Stimulated activated CD8-positive, alpha-beta memory T cell treated with anti-CD3 and anti-CD28 coated beads, Interleukin-12 subunit alpha, Interleukin-12 subunit beta, amount 100 ng/mL, for 1 hour (primary cell): ENCODE measurements around the gene LURAP1L.

Source experiments
- DNase-seq: peaks from one replicate; pipeline ENCODE4 v3.0.0-alpha.2; 2020; ENCODE audit warnings: low read depth

Gene LURAP1L

DNA sequence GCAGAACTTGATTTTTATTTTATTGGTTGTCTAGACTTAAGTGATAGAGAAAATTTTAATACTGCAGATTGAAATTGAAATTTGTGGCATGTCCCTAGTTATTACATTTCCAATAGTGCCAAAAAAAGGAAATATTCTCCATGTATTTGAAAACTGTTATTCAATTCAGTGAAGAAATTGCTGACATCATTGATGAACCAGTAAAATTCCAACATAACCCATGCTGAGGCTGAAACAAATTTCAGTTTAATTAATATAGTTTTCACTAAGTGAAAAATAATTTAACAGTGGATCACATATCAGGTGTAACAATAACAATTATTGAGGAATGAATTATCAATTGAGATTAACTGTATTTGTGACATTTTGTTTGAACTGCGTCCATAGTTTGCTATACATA, 38.7 kb downstream of the LURAP1L start:
- DNase-seq: no peak

DNA sequence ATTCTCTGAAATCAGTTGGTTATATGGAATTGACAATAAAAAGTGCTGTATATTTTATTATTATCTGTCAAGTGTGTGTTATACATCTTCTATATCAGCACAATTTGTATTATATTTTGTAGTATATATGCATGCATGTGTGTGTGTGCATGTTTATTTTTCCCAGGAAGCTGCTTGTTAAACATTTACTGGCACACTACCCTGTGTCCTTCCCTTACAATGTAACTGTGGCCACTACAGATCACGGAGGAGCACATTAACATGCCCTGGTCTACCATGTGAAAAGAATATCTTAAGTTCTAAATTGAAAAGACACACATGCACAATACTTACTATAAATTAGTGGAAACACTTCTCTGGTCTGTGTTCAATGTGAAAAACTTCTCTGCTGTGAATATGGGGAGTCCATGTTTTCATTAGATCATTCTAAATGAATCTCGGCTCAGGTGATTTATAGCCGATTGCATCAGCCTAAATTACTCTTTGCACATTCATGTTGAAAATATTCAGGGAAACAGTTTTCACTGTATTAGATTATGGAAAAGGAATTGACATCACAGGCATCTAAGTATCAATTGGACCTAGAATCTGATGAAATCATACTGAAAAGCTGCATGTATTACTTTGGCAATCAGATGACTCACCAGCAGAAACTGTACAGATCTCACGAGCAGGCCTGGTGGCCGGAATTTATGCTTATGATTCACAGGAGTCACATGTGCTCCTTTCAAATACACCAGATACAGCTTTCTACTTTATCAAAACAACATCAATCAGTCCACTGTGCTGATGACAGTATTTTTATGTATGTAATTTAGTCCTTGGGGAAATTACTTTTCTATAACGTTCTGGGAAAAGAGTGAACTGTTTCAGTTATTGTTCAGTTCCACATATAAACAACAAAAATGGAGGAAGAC, 39.4 kb downstream of the LURAP1L start:
- DNase-seq: no peak

DNA sequence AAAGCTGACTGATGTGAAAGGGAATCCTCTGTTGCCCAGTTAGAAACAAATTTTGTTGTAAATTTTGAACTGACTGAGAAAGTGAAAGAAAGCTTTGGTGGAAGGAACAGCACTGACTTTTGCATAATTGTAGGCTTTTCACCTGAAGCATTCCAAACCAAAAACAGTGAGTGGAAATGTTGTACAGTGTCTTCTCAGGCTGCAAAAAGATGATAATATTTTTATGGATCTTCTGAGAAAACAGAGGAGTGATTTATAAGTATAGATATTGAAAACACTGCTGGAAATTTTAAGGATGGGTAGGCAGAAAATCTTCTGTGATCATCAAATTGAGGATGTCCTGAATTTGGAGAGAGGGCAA, 40.0 kb downstream of the LURAP1L start:
- no peak for DNase-seq

DNA sequence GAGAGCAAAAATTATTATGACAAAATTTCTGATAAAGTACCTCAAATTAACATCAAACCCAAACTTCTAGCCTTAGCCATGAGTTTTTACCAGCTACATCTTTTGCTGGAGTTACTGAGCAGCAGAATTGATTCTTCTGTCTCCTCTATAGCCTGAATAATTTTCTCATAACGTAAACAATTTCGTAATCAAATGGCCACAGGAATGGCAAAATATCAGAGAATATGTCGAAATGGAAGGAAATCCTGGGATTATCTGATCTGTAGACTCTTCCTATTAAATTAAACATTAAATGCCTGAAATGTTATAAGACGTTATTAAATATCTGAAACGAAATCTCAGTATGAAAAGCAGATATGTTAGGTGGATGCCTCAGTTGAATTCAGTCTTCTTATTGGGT, 41.1 kb downstream of the LURAP1L start:
- DNase-seq: no peak

DNA sequence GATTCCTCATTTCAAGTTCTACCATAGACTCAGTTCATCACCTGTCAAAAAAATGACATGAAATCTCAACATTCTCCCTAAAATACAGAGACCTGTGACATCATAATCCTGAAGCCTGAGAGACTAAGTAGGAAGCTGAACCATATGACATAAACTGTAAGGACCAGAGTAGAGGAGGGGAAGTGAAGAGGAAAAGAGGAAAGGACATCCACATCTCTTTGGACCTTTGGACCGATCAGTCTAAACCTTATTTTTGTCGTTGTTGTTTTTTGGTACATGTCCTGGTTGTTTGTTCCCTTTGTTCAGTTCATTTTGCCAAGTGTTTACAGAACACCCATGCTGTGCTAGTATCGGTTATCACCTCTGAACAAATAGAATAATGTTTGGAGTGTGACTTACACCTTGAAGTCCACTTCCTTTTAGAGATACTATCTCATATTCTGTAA, 41.9 kb downstream of the LURAP1L start:
- no peak for DNase-seq

DNA sequence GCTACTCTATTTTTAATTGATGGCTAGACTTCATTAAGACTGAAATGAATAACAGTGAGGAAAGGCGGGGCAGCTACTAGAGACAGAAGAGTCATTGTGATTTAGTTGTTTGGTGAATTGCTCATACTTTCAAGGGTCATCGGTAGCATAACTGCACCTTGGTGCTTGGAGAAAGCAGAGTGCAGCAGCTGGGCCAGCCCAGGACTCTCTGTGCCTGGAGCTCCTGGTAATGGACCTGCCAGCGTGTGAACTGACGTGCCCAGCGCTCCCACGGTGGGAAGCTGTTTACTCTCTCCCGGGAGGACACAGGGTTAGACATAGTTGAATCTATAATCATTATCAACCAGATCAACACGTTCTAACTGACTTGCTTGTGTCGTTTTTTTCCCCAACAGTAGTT, 42.9 kb downstream of the LURAP1L start:
- no peak for DNase-seq

DNA sequence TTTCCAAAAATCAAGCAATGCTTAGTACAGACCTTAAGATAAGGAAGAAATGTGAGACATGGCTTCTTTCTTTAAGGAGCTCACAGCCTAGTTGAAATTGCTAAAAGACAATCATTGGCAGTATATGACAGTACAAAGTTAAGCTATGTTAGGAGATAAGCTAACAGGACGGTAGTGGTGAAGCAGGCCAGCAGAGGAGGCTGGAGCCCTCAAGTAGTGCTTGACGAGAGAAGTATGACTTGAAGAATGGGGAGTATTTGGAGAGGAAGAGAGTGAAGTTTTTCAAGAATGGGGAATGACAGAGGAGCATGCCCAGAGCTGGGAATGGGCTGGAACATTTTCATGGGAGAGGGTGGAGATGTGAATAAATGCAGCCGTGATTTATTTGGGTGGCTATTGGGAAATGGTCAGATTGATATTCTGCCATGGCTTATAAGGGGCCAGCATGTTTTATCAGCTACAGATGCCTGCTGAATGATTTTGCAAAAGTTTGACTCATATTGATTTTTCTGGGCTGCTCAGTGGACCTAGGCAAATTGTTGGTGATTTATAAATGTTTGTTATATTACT, 43.7 kb downstream of the LURAP1L start:
- DNase-seq: no peak

DNA sequence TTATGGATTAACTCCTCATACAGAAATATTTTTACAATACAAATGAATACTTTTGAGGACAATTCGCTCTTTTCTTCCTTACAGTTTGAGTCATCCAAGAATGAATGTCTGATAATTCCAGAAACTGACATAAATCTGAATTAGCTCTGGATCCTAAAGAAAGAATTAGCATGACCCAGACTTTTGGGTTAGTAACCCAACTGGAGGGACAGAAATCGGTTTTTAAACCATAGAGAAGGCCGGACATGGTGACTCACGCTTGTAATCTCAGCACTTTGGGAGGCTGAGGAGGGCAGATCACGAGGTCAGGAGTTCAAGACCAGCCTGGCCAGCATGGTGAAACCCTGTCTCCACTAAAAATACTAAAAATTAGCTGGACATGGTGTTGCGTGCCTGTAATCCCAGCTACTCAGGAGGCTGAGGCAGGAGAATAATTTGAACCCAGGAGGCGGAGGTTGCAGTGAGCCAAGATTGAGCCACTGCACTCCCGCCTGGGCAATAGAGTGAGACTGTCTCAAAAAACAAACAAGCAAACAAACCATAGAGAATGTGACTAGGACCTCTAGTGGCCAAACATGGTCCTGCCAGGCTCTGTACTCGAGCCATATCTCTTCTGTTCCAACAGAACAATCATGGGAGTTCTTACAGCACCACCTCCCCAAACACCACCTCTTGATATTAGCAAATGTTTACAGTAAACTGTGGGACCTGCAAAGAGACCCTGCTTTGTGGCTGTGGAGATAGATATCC, 44.8 kb downstream of the LURAP1L start:
- no peak for DNase-seq

DNA sequence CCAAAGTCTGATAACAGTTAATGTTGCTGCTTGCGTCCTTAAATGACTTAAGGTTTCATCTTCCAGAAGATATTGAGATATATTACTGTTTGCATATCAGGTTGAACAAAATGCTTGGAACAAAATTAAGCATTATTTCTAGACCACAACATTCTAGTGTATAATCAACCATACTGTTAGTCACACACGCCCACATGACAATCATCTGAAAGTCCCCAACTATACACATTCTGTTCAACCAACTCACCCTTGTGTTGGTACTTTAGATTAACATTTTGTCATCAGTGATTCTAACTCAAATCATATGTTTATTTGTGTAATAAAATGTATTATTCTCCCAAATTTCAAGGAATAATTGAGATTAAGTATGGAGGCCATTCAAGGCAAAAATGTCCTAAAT, 47.3 kb downstream of the LURAP1L start:
- DNase-seq: no peak

DNA sequence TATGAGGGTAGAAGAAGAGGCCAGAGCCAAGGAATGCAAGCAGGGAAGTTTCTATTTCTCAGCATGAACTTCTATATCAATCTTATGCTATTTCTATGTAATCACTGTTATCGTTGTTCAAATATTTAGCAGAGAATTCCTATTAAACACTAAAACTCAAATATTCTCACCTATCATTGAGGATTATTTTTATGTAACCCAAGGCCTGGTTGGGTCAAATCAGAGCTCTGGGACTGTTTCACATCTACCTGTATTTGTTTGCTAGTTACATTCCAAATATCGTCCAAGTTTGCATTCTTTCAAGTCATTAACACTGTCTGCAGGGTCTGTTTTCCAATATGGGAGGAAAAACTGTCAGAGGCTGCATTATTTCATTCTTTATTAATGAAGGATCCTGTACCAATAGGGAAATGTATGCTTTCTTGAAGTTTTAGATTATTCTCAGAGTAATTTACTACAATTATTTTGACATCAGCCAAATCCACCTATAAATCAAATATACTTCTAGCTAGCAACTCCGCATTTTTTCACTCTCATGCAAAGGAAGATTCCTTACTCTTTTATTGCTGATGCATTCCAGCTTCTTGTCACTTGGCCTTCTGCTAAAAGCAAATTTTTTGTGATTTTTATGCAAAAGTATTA, 52.2 kb downstream of the LURAP1L start:
- DNase-seq: no peak

DNA sequence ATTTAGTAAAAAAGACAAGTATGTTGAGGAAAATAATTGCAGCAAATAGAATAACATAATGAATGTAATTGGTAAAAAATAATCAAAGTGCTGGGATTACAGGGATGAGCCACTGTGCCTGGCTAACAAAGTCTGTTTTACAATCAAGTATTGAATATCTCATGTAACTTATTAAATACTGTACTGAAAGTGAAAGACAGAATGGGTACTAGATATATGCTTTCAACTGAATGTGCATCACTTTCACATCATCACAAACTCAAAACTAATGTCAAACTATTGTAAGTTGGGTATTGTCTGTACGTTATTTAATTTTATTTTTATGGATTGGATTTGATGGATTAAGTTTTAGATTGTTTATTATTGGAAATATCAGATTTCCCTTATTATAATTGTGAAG, 58.9 kb downstream of the LURAP1L start:
- DNase-seq: no peak

DNA sequence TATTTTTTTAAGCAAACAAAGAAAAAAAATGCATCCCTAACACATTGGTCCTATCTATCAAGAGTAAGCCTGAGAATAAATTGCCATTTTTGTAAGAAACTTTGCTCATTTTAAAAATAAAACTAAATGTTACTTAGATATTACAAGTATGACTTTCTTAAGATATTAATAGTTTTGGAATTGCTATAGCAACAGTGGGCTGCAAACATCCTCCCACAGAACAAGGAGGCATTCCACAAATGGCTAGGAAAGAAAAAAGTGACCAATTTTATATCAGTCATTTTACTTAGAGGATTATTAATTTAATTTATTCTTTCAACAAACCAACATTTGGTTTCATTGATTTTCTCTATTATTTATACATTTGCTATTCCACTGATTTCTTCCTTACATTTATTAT, 63.7 kb downstream of the LURAP1L start:
- no peak for DNase-seq

DNA sequence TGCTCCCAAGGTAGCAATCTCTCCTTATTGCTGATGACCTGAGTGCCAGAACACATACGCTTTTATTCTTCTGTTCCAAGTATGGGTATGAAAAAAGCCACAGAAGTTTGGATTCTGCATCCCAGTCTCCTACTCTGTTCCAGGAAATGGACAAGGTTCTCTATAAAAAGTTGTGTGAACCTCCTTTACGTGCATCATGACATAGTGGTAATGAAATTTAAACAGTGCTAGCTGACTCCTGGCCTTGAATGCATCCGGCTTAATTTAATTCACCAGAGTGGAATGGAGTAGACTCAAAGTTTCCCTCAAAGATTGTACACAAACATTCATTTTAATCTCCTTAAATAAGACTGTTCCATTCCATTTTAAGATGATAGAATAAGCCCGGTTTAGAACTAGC, 68.9 kb downstream of the LURAP1L start:
- DNase-seq: no peak

DNA sequence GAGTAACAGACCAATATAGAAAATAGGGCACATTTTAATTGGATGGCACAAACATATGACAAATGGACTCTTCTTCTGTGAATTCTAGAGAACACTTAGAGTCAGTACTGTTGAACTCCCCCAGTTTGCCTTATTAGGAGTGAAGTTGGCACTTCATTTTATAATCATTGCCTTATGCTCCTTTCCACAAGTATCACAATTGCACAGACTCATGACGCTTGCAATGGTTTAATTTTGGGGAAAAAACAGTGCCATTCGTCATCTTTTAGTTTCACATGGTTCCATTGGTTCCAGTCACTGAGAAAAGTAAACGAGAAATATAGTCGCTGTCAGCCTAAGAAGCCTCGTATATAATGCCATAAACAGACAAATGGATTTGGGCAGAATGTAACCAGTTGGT, 71.2 kb downstream of the LURAP1L start:
- DNase-seq: no peak

DNA sequence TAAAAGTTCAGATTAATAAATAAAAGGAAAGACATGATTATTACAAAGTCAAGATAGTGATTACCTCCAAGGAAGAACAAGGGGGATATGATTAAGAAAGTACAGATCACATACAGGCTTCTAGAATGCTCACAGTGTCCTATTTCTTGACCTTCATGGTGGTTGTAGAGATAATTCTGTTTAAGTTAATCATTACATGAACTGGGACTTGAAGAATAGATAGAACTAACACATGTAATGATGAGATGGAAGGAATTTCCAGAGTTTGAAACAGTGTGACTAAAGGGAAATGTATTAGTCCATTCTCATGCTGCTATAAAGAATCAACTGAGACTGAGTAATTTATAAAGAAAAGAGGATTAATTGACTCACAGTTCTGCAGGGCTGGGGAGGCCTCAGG, 72.7 kb downstream of the LURAP1L start:
- DNase-seq: no peak

DNA sequence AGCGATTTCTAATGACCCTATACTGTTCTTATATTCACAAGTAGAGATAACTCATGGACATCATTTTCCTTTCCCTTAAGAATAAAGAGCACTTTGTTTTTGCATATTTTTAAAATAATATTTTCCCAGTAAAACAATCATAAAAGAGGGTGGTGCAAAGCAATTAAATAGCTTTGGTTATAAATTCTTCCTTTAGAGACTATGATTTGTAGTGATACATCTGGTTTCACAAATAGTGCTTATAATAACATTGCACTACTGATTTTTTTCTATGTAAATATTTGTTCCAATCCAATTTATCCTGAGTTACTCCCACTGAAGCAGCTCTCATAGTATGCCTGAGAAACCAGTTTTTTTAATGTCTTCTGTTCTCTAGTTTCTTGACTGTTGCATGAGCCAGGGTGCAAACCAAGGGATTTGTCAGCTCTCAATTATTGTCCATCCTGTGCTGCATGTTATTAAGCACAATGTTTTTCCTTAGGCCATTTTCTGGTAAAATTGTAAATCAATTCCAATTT, 74.7 kb downstream of the LURAP1L start:
- no peak for DNase-seq

DNA sequence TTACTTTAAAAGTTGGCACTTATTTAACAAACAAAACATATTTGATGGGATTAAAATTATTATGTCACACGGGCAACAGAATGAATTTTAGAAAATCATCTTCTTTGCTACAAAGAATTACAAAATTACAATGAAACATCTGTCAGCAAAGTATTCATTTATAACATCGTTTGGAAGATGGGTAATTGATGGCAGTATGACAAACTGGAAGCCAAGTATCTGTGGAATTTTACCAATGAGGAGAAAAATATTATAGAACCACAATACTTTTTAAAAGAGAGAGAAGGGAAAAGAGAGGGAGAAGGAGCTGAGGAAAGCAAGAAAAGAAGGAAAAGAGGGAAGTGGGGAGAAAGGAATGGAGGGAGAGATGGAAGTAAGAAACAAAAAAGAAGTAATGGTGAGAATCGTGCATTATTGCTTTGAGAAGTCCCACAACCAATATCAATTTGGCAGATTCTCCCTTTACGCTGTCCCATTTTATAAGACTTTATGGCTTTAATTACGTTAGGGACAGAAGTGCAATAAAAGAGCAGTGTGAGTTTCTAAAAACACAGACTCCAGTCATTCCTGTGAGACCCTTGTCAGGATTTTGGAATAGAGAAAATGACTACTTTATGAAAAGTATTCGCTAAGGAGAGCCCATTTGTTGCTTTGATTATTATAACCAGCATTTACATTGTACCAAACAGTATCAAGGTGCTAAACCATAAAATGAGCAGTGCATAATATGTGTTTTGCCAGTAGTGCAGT, 76.7 kb downstream of the LURAP1L start:
- no peak for DNase-seq

DNA sequence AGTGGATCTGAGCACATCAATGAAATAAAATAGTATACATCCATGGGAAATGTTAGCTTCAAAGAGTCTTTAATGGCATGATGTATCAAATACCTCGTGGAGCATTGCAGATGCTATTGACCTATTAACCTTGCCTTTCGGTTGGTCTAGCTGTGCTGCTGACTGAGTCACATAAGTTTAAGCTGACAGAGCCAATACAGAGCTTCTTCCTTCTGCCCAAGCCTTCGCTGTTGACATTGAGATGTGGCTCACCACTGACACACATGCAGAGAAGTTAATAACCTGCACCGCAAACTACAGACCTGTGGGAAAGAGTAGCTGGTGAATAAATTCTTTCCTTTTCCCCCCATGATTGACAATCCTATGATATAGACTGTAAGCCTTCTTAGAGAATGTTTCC, 78.2 kb downstream of the LURAP1L start:
- DNase-seq: no peak

DNA sequence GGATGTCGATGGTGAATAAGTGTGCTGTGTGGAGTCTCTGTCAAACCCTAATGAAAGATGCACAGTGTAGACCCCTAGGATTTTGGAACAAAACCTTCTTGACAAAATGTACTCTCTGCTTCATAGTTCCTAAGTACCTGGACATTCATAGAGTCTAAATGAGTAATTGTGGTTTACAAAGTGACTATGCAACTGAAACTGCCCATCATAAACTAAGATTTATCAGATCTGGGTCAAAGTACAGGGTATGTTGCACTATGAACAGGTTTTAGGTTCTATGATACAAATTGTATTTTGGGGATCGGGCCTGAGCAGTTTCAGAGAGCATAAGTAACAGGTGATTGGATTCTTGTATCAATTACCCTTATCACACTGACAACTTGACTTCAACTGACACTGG, 79.4 kb downstream of the LURAP1L start:
- no peak for DNase-seq

DNA sequence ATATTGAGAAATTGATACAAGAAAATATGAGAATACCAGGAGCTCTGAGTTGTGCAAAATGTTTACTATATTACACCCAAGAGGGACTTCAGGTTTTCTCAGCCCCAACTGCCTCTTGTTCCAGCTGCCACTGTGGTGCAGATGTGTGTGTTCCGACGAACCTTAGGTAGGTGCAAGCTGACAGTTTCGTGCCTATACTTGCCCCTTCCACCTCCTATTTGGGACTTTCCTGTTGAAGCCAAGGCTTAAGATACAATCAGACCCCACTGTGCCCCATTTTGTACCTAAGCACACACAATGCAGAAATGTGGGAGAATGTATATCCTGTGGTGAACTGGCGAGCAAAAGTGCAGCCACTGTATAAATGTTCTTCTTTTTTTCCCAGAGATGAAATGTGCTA, 80.2 kb downstream of the LURAP1L start:
- DNase-seq: no peak

DNA sequence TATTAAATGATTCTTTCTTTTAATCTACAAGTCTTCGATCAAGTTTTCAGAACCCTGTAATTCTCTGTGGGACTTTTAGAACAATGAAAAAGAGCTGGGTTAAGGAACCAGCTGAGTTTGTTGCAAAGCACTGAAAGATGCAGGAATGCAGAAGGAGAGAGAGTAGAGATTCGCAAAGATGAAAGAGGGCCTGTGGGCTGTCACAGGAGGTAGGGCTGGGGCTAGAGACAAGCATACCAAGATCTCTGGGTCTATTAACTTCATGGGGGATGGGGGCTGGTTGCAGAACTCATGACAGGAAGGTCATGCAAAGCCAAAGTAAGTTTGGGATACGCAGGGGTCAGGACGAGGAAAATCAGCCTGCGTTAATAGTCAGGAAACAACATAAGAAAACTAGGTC, 81.8 kb downstream of the LURAP1L start:
- no peak for DNase-seq
